K562 (cell line): Measurements from ENCODE around the gene ULBP1. TPM values are rescaled to one million over a fixed set of nuclear protein-coding genes. Genes with fewer than 3 reads are reported as not detected.
"Not testable (repeated sequence)": the region's sequence is repeated elsewhere in the genome, so short reads cannot be mapped to it uniquely, and the experiment has no call there.

Experiments used
- ATAC-seq: fragments of 200-7000 bp; cut with Tn5 transposase; 3 replicates; pipeline ENCODE4 v1.9.1; 2020; ENCODE audit warnings: moderate library complexity
- BruUV-seq: library from RNA; stranded (reverse); fragments of 400-500 nt; replicated peaks from 2 replicates; lab custom pipeline; 2021; lab: Mats Ljungman, UMichigan
- CTCF ChIA-PET: fragments of 300-600 bp; formaldehyde crosslinking; extraction: SDS; loops from one replicate; lab custom pipeline; 2021; ENCODE audit warnings: low intra/inter-chr PET ratio; lab: Yijun Ruan, JAX
- POLR2A ChIA-PET: fragments of 300-600, 350-650 bp; sonication (Branson Sonifier 250); formaldehyde crosslinking; extraction: SDS; loops from one replicate; lab custom pipeline; 2021; ENCODE audit warnings: antibody characterized with exemption, inconsistent platforms; lab: Yijun Ruan, JAX
- DNase-seq, 4 experiments: peaks; one replicate each; pipeline versions ENCODE4 v3.0.0 to v3.0.0-alpha.2; 2011 to 2018; ENCODE audit warnings: low spot score in 3 of 4, mixed read lengths in 3 of 4; ENCODE audit errors: extremely low read depth in 1 of 4
- FAIRE-seq: peaks from 2 replicates; lab custom pipeline; 2011; peaks lifted over from hg19 to GRCh38; lab: Jason Lieb, UNC
- H2AFZ ChIP-seq: 2 replicates; pipeline ENCODE4 v1.6.0; 2011; ENCODE audit warnings: low read depth, low read length, control low read depth, inconsistent platforms
- H3K27ac ChIP-seq: fragments of 200-600 bp; 3 replicates; pipeline ENCODE4 v1.8.0; 2011; ENCODE audit warnings: low read depth, mild to moderate bottlenecking, control low read depth, inconsistent platforms, low read length, moderate library complexity, mixed read lengths; ENCODE audit errors: extremely low read depth
- H3K27me3 ChIP-seq, 2 experiments: fragments of 300-600 bp in 1 of 2; 2 replicates in 1 of 2; 3 replicates in 1 of 2; pipeline versions ENCODE4 v1.6.0 to v1.8.0; 2011; ENCODE audit warnings: inconsistent platforms in 2 of 2, low read length in 2 of 2, mild to moderate bottlenecking in 1 of 2, mixed read lengths in 1 of 2, moderate library complexity in 1 of 2; ENCODE audit not compliant: control insufficient read depth in 2 of 2, insufficient read depth in 2 of 2
- H3K36me3 ChIP-seq: fragments of 300-600 bp; 3 replicates; pipeline ENCODE4 v1.8.0; 2011; ENCODE audit warnings: mild to moderate bottlenecking, low read length, inconsistent platforms; ENCODE audit not compliant: control insufficient read depth, insufficient read depth
- H3K4me1 ChIP-seq, 2 experiments: fragments of 200-600 bp in 1 of 2; replicated peaks in 1 of 2; 2 replicates in 1 of 2; 3 replicates in 1 of 2; pipeline versions ENCODE4 v1.5.1 to v1.8.0; 2011; ENCODE audit warnings: inconsistent platforms in 2 of 2, low read length in 2 of 2, mild to moderate bottlenecking in 1 of 2, mixed read lengths in 1 of 2, moderate library complexity in 1 of 2; ENCODE audit not compliant: control insufficient read depth in 2 of 2, insufficient read depth in 2 of 2
- H3K4me2 ChIP-seq: 2 replicates; pipeline ENCODE4 v1.6.1; 2011; ENCODE audit warnings: low read length, control low read depth, inconsistent platforms, mixed read lengths; ENCODE audit not compliant: insufficient read depth
- H3K4me3 ChIP-seq: fragments of 200-600 bp; sonication (generic), shearing (Covaris generic); 2 replicates; pipeline ENCODE4 v1.5.1; 2016; ENCODE audit warnings: control low read depth, inconsistent platforms
- H3K79me2 ChIP-seq: fragments of 200-600 bp; 3 replicates; pipeline ENCODE4 v1.8.0; 2011; ENCODE audit warnings: low read length, inconsistent platforms; ENCODE audit not compliant: control insufficient read depth, insufficient read depth
- H3K9ac ChIP-seq, 2 experiments: 2 replicates each; pipeline versions ENCODE4 v1.6.0 to v1.6.1; 2011; ENCODE audit warnings: low read depth in 2 of 2, low read length in 2 of 2, control low read depth in 1 of 2, inconsistent platforms in 1 of 2, mild to moderate bottlenecking in 1 of 2, mixed read lengths in 1 of 2; ENCODE audit not compliant: insufficient read depth in 1 of 2
- H3K9me1 ChIP-seq: one replicate; pipeline ENCODE4 v1.6.0; 2011; ENCODE audit warnings: inconsistent platforms, mild to moderate bottlenecking, low read length, moderate library complexity; ENCODE audit not compliant: control insufficient read depth, insufficient read depth
- H3K9me3 ChIP-seq: replicated peaks from 2 replicates; pipeline ENCODE4 v1.5.1; 2011; ENCODE audit warnings: low read depth, low read length, inconsistent platforms; ENCODE audit not compliant: control insufficient read depth, insufficient read depth
- H4K20me1 ChIP-seq: replicated peaks from 2 replicates; pipeline ENCODE4 v1.6.1; 2011; ENCODE audit warnings: low read length, inconsistent platforms, mixed read lengths; ENCODE audit not compliant: control insufficient read depth, insufficient read depth
- SNRNP70 ChIP-seq: fragments of 200-400 bp; formaldehyde crosslinking; optimal IDR thresholded peaks from 2 replicates; pipeline ENCODE3; 2017; ENCODE audit warnings: low read depth, low read length
- SRSF7 ChIP-seq: fragments of 200-400 bp; formaldehyde crosslinking; optimal IDR thresholded peaks from 2 replicates; pipeline ENCODE3; 2017; ENCODE audit warnings: mild to moderate bottlenecking, low read depth, low read length
- WGBS: fragments of 100-300 bp; shearing (Covaris generic); methylation state at CpG from one replicate; pipeline ENCODE4 v1.1.6; 2016; ENCODE audit warnings: low coverage, mixed read lengths; ENCODE audit not compliant: insufficient coverage; ENCODE audit errors: missing lambda C conversion rate; 5-methylcytosine and 5-hydroxymethylcytosine counted together
- in situ Hi-C: fragments of 300-500 bp; cut with MboI; formaldehyde crosslinking; loops from 4 replicates; pipeline ENCODE4 v1.15.0; 2018; ENCODE audit warnings: inconsistent platforms, mixed read lengths
- intact Hi-C: fragments of 100-400 bp; cut with micrococcal nuclease; formaldehyde crosslinking; loops from 2 replicates; pipeline ENCODE4 v1.14.2; 2022
- polyA plus RNA-seq, 8 experiments: library from polyadenylated mRNA; depleted of rRNA in 4 of 8; stranded (reverse) in 5 of 8; unstranded in 3 of 8; fragments of >200 nt; fragmentation: Nextera tagmentation in 2 of 8; fragmentation: Illumina TruSeq in 1 of 8; extraction: Ambion mirVana in 2 of 8; extraction: Trizol in 1 of 8; gene quantifications; 2 replicates each; pipeline versions ENCODE4 v1.2.1 to v1.2.3, GENCODE V29; 2011 to 2014; ENCODE audit warnings: inconsistent platforms in 1 of 8, missing spikeins in 1 of 8
- total RNA-seq, 7 experiments: library from RNA; depleted of rRNA in 6 of 7; stranded (reverse); fragments of >200 nt in 6 of 7; fragmentation: Illumina TruSeq in 2 of 7; extraction: Trizol in 2 of 7; gene quantifications; 2 replicates each; pipeline versions ENCODE4 v1.2.1 to v1.2.3, GENCODE V29; 2011 to 2021; ENCODE audit warnings: low replicate concordance in 1 of 7
- TF ChIP-seq, protein P1 (sequence below): fragments of 250-450 bp; sonication (Bioruptor Pico); IDR thresholded peaks from 2 replicates; pipeline ENCODE4 v1.4.0; 2020
- TF ChIP-seq, protein P2 (sequence below), 2 experiments: IDR thresholded peaks; 2 replicates each; pipeline ENCODE4 v1.6.1; 2011; ENCODE audit warnings: borderline replicate concordance in 1 of 2, control low read depth in 1 of 2, low read depth in 1 of 2, low read length in 1 of 2, mild to moderate bottlenecking in 1 of 2, mixed read lengths in 1 of 2, moderate library complexity in 1 of 2; ENCODE audit not compliant: insufficient read depth in 1 of 2, insufficient read length in 1 of 2, poor library complexity in 1 of 2, severe bottlenecking in 1 of 2; ENCODE audit errors: extremely low read depth in 1 of 2

ULBP1 gene
- total and polyA plus RNA-seq, 9 of the 15 experiments (the other 6 are each of a cell fraction or from before 2014, with no cell fraction given), result 0.33 to 6.0 (median 2.5) TPM

DNA sequence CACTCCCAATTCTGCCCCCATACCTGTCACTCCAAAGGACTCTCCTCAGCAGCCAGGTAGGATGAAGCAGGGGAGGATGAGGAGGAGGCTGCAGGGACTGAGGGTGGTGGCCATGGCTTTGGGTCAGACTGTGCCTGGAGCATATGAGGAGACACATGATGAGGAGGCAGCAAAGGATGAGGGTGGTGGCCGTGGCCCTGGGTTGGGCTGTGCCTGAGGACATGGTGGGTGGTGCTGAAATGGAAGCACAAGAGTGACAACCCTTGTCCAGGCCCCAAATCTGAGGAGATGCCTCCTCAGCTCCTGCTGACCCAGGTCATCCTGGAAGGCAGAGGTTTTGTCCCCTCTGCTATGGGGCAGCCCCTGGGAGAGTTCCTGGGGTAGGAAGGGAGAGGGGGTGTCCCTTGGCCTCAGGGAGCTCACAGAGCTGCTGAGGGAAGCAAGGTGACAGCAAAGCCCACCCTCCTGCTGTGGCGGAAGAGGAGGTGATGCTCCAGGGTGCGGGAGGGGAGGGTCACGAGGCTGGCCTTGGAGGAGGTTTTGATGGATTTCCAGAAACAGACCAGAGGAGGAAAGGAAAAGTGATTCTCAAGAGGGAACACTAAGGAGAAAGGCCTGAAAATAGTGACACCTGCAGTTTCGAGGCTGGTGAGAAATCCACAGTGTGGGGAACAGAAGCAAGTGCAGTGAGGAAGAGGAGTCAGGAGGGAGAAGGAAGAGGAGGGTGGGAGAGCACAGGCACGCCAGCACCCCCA is 45.4 kb upstream of the ULBP1 start (continued):
- TF ChIP-seq SRSF7, result no peak
- TF ChIP-seq, protein P1, sequence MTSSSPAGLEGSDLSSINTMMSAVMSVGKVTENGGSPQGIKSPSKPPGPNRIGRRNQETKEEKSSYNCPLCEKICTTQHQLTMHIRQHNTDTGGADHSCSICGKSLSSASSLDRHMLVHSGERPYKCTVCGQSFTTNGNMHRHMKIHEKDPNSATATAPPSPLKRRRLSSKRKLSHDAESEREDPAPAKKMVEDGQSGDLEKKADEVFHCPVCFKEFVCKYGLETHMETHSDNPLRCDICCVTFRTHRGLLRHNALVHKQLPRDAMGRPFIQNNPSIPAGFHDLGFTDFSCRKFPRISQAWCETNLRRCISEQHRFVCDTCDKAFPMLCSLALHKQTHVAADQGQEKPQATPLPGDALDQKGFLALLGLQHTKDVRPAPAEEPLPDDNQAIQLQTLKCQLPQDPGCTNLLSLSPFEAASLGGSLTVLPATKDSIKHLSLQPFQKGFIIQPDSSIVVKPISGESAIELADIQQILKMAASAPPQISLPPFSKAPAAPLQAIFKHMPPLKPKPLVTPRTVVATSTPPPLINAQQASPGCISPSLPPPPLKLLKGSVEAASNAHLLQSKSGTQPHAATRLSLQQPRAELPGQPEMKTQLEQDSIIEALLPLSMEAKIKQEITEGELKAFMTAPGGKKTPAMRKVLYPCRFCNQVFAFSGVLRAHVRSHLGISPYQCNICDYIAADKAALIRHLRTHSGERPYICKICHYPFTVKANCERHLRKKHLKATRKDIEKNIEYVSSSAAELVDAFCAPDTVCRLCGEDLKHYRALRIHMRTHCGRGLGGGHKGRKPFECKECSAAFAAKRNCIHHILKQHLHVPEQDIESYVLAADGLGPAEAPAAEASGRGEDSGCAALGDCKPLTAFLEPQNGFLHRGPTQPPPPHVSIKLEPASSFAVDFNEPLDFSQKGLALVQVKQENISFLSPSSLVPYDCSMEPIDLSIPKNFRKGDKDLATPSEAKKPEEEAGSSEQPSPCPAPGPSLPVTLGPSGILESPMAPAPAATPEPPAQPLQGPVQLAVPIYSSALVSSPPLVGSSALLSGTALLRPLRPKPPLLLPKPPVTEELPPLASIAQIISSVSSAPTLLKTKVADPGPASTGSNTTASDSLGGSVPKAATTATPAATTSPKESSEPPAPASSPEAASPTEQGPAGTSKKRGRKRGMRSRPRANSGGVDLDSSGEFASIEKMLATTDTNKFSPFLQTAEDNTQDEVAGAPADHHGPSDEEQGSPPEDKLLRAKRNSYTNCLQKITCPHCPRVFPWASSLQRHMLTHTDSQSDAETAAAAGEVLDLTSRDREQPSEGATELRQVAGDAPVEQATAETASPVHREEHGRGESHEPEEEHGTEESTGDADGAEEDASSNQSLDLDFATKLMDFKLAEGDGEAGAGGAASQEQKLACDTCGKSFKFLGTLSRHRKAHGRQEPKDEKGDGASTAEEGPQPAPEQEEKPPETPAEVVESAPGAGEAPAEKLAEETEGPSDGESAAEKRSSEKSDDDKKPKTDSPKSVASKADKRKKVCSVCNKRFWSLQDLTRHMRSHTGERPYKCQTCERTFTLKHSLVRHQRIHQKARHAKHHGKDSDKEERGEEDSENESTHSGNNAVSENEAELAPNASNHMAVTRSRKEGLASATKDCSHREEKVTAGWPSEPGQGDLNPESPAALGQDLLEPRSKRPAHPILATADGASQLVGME (CRISPR knock-in tag), result no peak
- TF ChIP-seq, protein P2, sequence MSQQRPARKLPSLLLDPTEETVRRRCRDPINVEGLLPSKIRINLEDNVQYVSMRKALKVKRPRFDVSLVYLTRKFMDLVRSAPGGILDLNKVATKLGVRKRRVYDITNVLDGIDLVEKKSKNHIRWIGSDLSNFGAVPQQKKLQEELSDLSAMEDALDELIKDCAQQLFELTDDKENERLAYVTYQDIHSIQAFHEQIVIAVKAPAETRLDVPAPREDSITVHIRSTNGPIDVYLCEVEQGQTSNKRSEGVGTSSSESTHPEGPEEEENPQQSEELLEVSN (IDR thresholded peaks at IDR 0.05; ENCODE audit: borderline replicate concordance in 1 of 2, extremely low read depth in 1 of 2, insufficient read depth in 1 of 2, insufficient read length in 1 of 2, low read depth in 1 of 2, low read length in 1 of 2, poor library complexity in 1 of 2, severe bottlenecking in 1 of 2), result no peak
- TF ChIP-seq SNRNP70, result no peak

DNA sequence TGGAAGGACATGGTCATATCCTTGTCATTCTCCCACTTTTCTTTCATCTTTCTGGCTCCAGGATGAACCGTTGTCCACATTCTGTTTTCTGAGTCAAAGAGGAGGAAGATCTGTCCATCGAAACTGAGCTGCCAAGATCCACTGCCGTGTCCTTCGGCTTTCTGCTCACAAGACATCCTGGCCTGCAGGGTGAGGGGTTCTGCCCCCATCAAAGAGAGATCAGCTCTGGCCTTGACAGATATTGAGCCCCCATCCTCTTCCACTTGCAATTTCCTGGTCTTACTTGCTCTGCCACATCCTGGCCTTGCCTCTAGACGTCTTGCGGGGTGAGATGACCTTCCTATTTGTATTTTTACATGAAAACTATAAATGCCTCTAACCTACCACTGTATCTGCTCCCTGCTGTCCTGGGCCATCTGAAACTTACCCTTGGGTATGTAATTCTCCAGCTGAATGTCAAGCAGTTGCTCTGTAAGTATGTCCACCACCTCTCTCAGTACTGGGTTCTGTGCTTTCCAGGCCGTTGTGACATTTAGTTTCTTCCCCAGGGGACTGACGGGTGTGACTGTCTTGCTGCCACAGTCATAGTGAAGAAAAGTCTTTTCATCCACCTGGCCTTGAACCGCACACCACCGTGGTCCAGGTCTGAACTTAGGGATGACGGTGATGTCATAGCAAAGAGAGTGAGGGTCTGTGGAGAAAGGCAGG is 44.5 kb upstream of the ULBP1 start:
- H3K9me1 ChIP-seq, intact Hi-C loops, ATAC-seq, BruUV-seq, H3K36me3 ChIP-seq, H3K4me3 ChIP-seq, H3K4me2 ChIP-seq, H3K9ac ChIP-seq, POLR2A ChIA-PET, H2AFZ ChIP-seq, H3K79me2 ChIP-seq, H3K9me3 ChIP-seq, H4K20me1 ChIP-seq, FAIRE-seq, CTCF ChIA-PET, DNase-seq, H3K27ac ChIP-seq: not testable (repeated sequence)
- in situ Hi-C loops, result loop anchor here (25.0 kb wide), 1 partner anchor 882 kb away; no protein-coding TSS in a partner anchor
- Histone ChIP-seq H3K27me3 (peaks cover 11 to 63% of the 10 kb centered on the region in 2 experiments; a peak in 4 of 5 replicates), H3K4me1 (peaks cover 0 to 16% of the 10 kb centered on the region in 2 experiments; a peak in 3 of 5 replicates)
- under 1% methylated on average over 8 of the region's 11 CpGs for WGBS
